22Rv1 (cell line): ENCODE measurements around the gene PEX14.

Experiments
- ZFX ChIP-seq: fragments of 450-650 bp; IDR thresholded peaks from 2 replicates; pipeline ENCODE4 v1.6.1; 2017; ENCODE audit warnings: antibody characterized with exemption, borderline replicate concordance
- TF ChIP-seq, protein P1 (sequence below): fragments of 450-650 bp; IDR thresholded peaks from 2 replicates; pipeline ENCODE4 v1.5.1; 2017; ENCODE audit warnings: mild to moderate bottlenecking

DNA sequence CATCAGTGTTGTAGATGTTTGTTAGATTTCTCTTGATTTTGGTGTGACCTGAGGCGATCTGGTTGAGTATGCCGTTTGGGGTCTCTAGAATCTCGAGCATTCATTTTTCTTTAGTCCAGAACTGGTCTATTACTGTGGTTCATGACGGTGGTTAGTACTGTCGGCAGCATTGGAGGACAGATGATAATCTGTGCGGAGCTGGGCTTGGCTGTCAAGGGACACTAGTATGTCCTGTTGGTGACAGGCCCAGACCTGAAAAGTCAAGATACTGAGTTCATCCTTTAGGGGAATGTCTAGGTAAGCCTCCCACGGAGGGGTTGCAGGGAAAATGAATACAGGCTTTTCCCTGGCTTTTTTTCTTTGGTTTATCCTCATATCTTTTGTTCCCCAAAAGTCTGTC lies 59.8 kb downstream of the PEX14 start:
- TF ChIP-seq, protein P1, sequence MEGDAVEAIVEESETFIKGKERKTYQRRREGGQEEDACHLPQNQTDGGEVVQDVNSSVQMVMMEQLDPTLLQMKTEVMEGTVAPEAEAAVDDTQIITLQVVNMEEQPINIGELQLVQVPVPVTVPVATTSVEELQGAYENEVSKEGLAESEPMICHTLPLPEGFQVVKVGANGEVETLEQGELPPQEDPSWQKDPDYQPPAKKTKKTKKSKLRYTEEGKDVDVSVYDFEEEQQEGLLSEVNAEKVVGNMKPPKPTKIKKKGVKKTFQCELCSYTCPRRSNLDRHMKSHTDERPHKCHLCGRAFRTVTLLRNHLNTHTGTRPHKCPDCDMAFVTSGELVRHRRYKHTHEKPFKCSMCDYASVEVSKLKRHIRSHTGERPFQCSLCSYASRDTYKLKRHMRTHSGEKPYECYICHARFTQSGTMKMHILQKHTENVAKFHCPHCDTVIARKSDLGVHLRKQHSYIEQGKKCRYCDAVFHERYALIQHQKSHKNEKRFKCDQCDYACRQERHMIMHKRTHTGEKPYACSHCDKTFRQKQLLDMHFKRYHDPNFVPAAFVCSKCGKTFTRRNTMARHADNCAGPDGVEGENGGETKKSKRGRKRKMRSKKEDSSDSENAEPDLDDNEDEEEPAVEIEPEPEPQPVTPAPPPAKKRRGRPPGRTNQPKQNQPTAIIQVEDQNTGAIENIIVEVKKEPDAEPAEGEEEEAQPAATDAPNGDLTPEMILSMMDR, result no peak
- no peak for TF ChIP-seq ZFX
